ENCODE data around the gene CRACDL.

- TF ChIP-seq, protein P1, sequence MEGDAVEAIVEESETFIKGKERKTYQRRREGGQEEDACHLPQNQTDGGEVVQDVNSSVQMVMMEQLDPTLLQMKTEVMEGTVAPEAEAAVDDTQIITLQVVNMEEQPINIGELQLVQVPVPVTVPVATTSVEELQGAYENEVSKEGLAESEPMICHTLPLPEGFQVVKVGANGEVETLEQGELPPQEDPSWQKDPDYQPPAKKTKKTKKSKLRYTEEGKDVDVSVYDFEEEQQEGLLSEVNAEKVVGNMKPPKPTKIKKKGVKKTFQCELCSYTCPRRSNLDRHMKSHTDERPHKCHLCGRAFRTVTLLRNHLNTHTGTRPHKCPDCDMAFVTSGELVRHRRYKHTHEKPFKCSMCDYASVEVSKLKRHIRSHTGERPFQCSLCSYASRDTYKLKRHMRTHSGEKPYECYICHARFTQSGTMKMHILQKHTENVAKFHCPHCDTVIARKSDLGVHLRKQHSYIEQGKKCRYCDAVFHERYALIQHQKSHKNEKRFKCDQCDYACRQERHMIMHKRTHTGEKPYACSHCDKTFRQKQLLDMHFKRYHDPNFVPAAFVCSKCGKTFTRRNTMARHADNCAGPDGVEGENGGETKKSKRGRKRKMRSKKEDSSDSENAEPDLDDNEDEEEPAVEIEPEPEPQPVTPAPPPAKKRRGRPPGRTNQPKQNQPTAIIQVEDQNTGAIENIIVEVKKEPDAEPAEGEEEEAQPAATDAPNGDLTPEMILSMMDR (IDR thresholded peaks at IDR 0.05), result no peak
- no peak for TF ChIP-seq POLR2A (IDR thresholded peaks at IDR 0.05)
- no peak for TF ChIP-seq POLR2AphosphoS5 (IDR thresholded peaks at IDR 0.05)
Observed at GRCh38 chr2:98775146-98775986, 160.7 kb downstream of the CRACDL start.
